PC-3 (cell line): Measurements from ENCODE around the gene OGDH.

Experiments used
- EZH2 ChIP-seq: fragments of 300-600 bp; sonication (generic); IDR thresholded peaks from one replicate; pipeline ENCODE4 v1.6.1; 2017; ENCODE audit warnings: antibody characterized with exemption, mild to moderate bottlenecking, low read length; ENCODE audit not compliant: unreplicated experiment
- TF ChIP-seq, protein P1 (sequence below): fragments of 300-600 bp; sonication (generic); conservative IDR thresholded peaks from 2 replicates; pipeline ENCODE4 v1.5.1; 2017; ENCODE audit warnings: antibody characterized with exemption, low read depth, mild to moderate bottlenecking, low read length

DNA sequence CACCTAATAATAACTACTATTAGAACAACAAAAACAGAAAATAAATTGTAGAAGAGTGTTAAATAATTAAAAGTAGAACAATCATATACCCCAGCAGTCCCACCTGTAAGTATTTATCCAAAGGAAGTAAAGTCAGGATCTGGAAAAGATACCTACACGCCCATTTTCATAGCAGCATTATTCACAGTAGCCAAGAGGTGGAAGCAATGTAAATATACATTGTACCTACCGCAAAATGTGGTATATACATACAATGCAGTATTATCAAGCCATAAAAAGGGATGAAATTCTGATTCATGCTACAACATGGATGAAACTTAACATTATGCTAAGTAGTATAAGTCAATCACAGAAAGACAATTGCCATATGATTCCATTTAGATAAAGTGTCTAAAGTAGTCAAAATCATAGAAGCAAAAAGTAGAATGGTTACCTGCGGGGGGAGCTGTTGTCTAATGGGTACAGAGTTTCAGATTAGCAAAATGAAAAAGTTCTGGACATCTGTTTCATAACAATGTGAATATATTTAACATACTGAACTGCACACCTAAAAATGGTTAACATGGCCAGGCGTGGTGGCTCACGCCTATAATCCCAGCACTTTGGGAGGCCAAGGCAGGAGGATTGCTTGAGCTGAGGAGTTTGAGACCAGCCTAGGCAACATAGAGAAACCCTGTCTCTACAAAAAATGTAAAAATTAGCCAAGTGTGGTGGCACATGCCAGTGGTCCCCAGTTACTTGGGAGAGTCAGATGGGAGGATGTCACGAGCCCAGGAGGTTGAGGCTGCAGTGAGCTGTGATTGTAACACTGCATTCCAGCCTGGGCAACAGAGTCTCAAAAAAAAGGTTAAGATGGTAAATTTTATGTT, 18.4 kb upstream of the OGDH start:
- TF ChIP-seq, protein P1, sequence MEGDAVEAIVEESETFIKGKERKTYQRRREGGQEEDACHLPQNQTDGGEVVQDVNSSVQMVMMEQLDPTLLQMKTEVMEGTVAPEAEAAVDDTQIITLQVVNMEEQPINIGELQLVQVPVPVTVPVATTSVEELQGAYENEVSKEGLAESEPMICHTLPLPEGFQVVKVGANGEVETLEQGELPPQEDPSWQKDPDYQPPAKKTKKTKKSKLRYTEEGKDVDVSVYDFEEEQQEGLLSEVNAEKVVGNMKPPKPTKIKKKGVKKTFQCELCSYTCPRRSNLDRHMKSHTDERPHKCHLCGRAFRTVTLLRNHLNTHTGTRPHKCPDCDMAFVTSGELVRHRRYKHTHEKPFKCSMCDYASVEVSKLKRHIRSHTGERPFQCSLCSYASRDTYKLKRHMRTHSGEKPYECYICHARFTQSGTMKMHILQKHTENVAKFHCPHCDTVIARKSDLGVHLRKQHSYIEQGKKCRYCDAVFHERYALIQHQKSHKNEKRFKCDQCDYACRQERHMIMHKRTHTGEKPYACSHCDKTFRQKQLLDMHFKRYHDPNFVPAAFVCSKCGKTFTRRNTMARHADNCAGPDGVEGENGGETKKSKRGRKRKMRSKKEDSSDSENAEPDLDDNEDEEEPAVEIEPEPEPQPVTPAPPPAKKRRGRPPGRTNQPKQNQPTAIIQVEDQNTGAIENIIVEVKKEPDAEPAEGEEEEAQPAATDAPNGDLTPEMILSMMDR = peak; percentile 87
- no peak for TF ChIP-seq EZH2
